ENCODE results near the gene DLG2. TPM values are rescaled to one million over a fixed set of nuclear protein-coding genes. Genes with fewer than 3 reads are reported as not detected.
"Not testable (repeated sequence)": the region's sequence is repeated elsewhere in the genome, so short reads cannot be mapped to it uniquely, and the experiment has no call there.

Gene DLG2
- total RNA-seq, 4 donors from 2014 or later = 2.9 to 30.2 (median 22.6) TPM

GRCh38 chr11:85021058-85021457, 606.1 kb downstream of the DLG2 start:
- H3K27me3 ChIP-seq = no peaks in the 10 kb centered on the region
- no peaks in the 10 kb centered on the region for H3K36me3 ChIP-seq
- H3K4me1 ChIP-seq = no peaks in the 10 kb centered on the region
- no peak for TF ChIP-seq POLR2A (IDR thresholded peaks at IDR 0.05)
- TF ChIP-seq, protein P1, sequence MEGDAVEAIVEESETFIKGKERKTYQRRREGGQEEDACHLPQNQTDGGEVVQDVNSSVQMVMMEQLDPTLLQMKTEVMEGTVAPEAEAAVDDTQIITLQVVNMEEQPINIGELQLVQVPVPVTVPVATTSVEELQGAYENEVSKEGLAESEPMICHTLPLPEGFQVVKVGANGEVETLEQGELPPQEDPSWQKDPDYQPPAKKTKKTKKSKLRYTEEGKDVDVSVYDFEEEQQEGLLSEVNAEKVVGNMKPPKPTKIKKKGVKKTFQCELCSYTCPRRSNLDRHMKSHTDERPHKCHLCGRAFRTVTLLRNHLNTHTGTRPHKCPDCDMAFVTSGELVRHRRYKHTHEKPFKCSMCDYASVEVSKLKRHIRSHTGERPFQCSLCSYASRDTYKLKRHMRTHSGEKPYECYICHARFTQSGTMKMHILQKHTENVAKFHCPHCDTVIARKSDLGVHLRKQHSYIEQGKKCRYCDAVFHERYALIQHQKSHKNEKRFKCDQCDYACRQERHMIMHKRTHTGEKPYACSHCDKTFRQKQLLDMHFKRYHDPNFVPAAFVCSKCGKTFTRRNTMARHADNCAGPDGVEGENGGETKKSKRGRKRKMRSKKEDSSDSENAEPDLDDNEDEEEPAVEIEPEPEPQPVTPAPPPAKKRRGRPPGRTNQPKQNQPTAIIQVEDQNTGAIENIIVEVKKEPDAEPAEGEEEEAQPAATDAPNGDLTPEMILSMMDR (IDR thresholded peaks at IDR 0.05) = no peak
- H3K9me3 ChIP-seq = no peaks in the 10 kb centered on the region
- intact Hi-C loops (cut with DNase I; ENCODE audit: low total_unique reads) = no loop called here
- no peak overlapping the region for H3K4me3 ChIP-seq
- H3K27ac ChIP-seq = no peak overlapping the region
- DNase-seq = no peak

- Histone ChIP-seq H3K9me3 (no peaks in the 10 kb centered on the region), H3K27ac (no peak overlapping the region), H3K27me3 (no peaks in the 10 kb centered on the region), H3K36me3 (no peaks in the 10 kb centered on the region), H3K4me3 (no peak overlapping the region), H3K4me1 (no peaks in the 10 kb centered on the region)
- no peak for DNase-seq
- intact Hi-C loops (cut with DNase I; ENCODE audit: low total_unique reads) = no loop called here
- TF ChIP-seq POLR2A (IDR thresholded peaks at IDR 0.05) = no peak
- TF ChIP-seq, protein P1 (IDR thresholded peaks at IDR 0.05) = no peak
Observed at GRCh38 chr11:84993386-84993785, 633.8 kb downstream of the DLG2 start.

- H3K36me3 ChIP-seq = no peaks in the 10 kb centered on the region
- TF ChIP-seq, protein P1 (IDR thresholded peaks at IDR 0.05) = no peak
- no peak for TF ChIP-seq POLR2A (IDR thresholded peaks at IDR 0.05)
- H3K27me3 ChIP-seq = no peaks in the 10 kb centered on the region
- intact Hi-C loops (cut with DNase I; ENCODE audit: low total_unique reads) = no loop called here
- H3K9me3 ChIP-seq = peaks cover 0 to 6% of the 10 kb centered on the region in 2 donors
- no peak overlapping the region for H3K4me3 ChIP-seq
- H3K27ac ChIP-seq = no peak overlapping the region
- no peak for DNase-seq
- H3K4me1 ChIP-seq = no peaks in the 10 kb centered on the region
Observed at GRCh38 chr11:84990141-84990540, 637.0 kb downstream of the DLG2 start.

DNA sequence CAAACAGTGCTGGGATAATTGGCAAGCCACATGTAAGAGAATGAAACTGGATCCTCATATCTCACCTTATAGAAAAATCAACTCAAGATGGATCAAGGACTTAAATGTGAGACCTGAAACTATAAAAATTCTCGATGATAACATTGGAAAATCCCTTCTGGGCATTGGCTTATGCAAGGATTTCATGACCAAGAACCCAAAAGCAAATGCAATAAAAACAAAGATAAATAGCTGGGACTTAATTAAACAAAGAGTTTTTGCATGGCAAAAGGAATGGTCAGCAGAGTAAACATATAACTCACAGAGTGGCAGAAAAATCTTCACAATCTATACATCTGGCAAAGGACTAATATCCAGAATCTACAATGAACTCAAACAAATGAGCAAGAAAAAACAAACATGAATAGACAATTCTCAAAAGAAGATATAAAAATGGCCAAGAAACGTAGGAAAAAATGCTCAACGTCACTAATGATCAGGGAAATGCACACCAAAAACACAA, 639.4 kb downstream of the DLG2 start:
- H3K4me3 ChIP-seq; H3K27ac ChIP-seq; intact Hi-C loops (cut with DNase I; ENCODE audit: low total_unique reads); H3K9me3 ChIP-seq; H3K27me3 ChIP-seq; H3K36me3 ChIP-seq; DNase-seq; H3K4me1 ChIP-seq: not testable (repeated sequence)

DNA sequence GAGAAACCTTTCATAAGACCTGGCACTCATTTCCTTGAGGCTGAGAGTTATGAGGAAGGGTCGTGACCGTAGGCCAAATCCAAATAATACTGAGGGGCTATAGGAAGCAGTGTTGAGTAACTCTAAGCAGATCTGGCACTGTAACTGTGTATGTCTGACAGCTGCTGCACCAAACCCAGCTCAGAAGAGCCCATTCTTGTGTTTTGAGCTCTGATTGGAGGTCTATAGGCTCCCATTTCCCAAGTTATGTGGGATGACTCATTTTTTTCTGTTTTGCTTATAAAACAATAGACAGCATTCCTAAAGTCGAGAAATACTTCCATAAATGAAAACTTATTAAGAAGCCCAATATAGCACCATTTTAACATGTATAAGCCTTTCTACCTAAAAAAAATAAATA, 645.8 kb downstream of the DLG2 start:
- DNase-seq = no peak
- H3K9me3 ChIP-seq = peaks cover 0 to 4% of the 10 kb centered on the region in 2 donors
- no peaks in the 10 kb centered on the region for H3K4me1 ChIP-seq
- TF ChIP-seq, protein P1 (IDR thresholded peaks at IDR 0.05) = no peak
- no peak for TF ChIP-seq POLR2A (IDR thresholded peaks at IDR 0.05)
- no peak overlapping the region for H3K27ac ChIP-seq
- intact Hi-C loops (cut with DNase I; ENCODE audit: low total_unique reads) = no loop called here
- H3K36me3 ChIP-seq = no peaks in the 10 kb centered on the region
- no peaks in the 10 kb centered on the region for H3K27me3 ChIP-seq
- no peak overlapping the region for H3K4me3 ChIP-seq

GRCh38 chr11:84969103-84969502, 658.0 kb downstream of the DLG2 start:
- intact Hi-C loops (cut with DNase I; ENCODE audit: low total_unique reads) = no loop called here
- Histone ChIP-seq H3K27me3 (no peaks in the 10 kb centered on the region), H3K4me1 (no peaks in the 10 kb centered on the region), H3K27ac (no peak overlapping the region), H3K9me3 (no peaks in the 10 kb centered on the region), H3K4me3 (no peak overlapping the region), H3K36me3 (no peaks in the 10 kb centered on the region)
- TF ChIP-seq POLR2A (IDR thresholded peaks at IDR 0.05) = no peak
- TF ChIP-seq, protein P1 (IDR thresholded peaks at IDR 0.05) = no peak
- no peak for DNase-seq

Measured in uterus (tissue), 4 donors.